HEK293 (cell line): Measurements from ENCODE around the gene NLRP8.
"Not testable (repeated sequence)": the region's sequence is repeated elsewhere in the genome, so short reads cannot be mapped to it uniquely, and the experiment has no call there.

ENCODE experiments used
- KLF7 ChIP-seq: fragments of 450-650 bp; formaldehyde crosslinking; IDR thresholded peaks from 2 replicates; pipeline ENCODE4 v1.5.1; 2016; ENCODE audit warnings: missing biosample characterization, missing genetic modification characterization, borderline replicate concordance
- REST ChIP-seq: fragments of 450-650 bp; formaldehyde crosslinking; IDR thresholded peaks from 2 replicates; pipeline ENCODE4 v1.5.1; 2016; ENCODE audit warnings: missing biosample characterization, missing genetic modification characterization
- ZBTB21 ChIP-seq: fragments of 450-650 bp; formaldehyde crosslinking; IDR thresholded peaks from 2 replicates; pipeline ENCODE4 v1.5.1; 2017; ENCODE audit warnings: missing biosample characterization, missing genetic modification characterization
- ZNF280C ChIP-seq: fragments of 450-650 bp; formaldehyde crosslinking; IDR thresholded peaks from 2 replicates; pipeline ENCODE4 v1.5.1; 2016; ENCODE audit warnings: missing biosample characterization, missing genetic modification characterization
- ZNF501 ChIP-seq: fragments of 450-650 bp; formaldehyde crosslinking; IDR thresholded peaks from 2 replicates; pipeline ENCODE4 v1.5.1; 2016; ENCODE audit warnings: missing biosample characterization, missing genetic modification characterization
- ZNF701 ChIP-seq: fragments of 450-650 bp; formaldehyde crosslinking; IDR thresholded peaks from 2 replicates; pipeline ENCODE4 v1.5.1; 2016; ENCODE audit warnings: missing biosample characterization, missing genetic modification characterization

GRCh38 chr19:55950566-55950965 is 2.9 kb downstream of the NLRP8 start:
- not testable (repeated sequence) for TF ChIP-seq ZNF280C (tag by site-specific recombination); KLF7; REST (tag by site-specific recombination); ZBTB21; ZNF501 (tag by site-specific recombination); ZNF701 (tag by site-specific recombination)
